ENCODE measurements around the gene TRIM65.
"Not testable (repeated sequence)": the region's sequence is repeated elsewhere in the genome, so short reads cannot be mapped to it uniquely, and the experiment has no call there.

The TRIM65 gene

DNA sequence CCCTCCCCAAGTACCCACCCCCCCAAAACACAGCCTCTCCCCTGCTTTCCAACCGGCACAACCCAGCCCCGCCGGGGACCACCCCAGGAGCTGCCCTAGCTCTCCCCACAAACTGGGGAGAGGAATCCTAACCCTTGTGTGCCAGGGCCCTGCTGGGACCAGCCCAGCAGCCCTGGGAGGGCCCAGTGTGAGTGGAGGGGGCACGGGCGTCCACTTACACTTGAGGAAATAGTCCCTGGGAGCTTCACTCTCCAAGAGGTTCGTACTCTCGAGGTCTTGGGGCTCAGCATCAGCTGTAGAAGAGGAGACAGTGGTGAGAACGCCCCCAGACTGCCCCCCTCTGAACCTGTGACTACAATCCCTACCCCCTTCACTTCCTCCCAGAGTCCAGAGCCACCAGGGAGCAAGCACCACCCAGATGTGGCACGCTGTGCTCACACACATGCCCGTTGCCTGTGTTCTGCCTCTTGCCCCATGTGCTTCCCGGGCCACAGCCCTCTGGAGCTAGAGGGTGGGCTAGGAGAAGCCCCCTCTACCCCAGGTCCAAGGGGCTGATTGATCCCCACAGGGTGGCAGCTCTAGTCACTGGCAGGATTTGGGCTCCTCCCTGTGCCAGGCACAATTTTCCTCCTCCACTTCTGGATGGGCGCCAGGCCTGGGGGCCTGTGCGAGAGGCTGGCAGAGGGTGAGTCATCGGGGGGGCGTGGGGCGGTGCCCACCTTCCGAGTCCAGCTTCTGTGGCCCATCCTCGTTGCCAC is 21.4 kb downstream of the TRIM65 start:
- DNase-seq: no peak

DNA sequence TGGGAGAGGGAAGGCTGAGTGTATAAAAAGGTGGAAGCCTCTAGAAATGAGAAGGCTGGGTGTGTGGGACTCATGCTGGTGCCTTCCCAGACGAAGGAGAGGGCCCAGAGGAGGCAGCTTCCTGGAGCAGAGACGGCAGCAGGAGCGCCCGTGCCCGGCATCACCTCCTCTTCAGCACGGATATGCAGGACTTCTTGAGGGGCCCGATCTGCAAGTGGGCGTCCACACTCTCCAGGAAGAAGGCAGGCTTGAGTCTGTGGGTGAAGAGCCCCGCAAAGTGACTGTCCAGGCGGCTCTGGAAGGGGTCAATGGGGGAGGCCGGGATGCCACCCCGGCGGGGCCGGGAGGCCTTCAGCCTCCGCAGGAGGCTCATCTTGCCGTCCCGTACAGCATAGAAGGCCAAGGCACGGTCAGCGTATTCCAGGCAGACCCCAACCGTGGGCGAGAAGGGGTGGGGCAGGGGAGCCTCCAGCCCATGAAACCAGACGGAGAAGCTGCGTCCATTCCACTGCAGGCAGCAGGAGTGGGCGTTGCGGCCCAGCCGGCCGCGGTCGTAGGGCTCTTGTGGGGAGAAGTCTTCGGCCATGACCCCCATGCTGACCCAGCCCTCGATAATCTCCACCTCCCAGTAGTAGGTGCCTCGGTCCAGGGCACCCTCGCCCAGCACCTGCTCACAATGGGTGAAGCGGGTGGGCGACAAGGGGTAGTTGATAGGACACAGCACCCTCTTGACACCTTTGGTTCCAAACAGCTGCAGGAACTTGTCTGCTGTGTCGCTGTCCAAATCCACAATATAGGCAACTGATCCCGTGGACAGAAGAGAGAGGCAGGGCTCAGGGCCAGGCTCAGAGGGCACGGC is 22.2 kb downstream of the TRIM65 start:
- no peak for DNase-seq

GRCh38 chr17:75873587-75874322 is 23.0 kb downstream of the TRIM65 start:
- DNase-seq: no peak

DNA sequence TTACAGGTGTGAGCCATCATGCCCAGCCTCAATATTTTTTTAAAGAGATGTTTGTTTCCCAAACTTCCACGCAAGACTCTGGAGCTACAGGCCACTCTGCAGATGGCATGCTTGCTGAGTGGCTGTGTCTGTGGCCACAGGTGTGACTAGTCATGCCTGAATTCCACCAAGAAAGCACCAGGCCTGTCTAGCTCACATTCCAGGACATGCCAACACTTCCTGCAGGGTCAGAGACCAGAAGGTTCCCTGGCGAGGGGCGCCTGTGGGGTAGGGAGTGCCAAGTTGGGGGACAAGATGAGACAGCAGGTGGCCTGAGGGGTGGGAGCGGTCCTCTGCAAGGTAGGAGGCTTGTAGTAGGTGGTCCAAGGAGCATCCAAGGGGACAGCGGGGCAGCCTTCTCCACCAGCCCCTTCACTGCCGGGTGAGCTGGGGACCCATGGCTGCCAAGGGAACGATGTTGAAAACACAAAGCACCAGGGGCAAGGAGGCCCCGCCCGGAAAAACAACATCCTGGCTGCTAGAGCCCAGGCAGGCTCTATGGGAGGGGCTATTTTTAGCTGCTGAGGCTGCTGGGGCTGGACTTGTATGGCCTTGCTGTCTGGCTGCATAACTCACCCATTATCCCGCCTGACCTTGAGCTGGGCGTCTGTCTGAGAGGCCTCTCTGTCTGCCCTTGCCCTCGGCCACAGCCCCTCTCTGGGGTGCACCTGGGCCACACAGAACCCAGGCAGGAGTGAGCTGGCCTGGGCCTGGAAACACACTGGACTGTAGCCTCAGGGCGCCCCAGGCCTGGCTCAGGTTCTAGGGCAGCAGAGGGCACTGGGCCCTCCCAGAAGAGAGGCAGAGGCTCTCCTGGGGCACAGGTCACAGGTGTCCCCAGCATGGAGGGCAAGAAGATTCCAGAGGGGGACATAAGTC is 24.1 kb downstream of the TRIM65 start:
- DNase-seq: no peak

DNA sequence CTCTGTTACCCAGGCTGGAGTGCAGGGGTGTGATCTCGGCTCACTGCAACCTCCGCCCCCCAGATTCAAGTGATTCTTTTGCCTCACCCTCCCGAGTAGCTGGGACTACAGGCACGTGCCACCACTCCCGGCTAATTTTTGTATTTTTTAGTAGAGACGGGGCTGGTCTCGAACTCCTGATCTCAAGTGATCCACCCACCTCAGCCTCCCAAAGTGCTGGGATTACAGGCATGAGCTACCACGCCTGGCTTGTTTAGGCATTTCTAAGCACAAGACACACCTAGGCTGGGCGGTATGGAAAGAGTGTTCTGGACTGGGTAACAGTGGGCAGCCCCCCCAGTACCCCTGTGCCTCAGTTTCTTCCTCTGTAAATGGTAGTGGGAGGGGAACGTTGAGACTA is 26.5 kb downstream of the TRIM65 start:
- not testable (repeated sequence) for DNase-seq

GRCh38 chr17:75869282-75870141 is 27.2 kb downstream of the TRIM65 start:
- no peak for DNase-seq

- not testable (repeated sequence) for DNase-seq
Observed at GRCh38 chr17:75868730-75869281, 27.9 kb downstream of the TRIM65 start.

- not testable (repeated sequence) for DNase-seq
Observed at GRCh38 chr17:75865404-75866188, 31.2 kb downstream of the TRIM65 start.

GRCh38 chr17:75864887-75865286 is 31.9 kb downstream of the TRIM65 start:
- DNase-seq: not testable (repeated sequence)

DNA sequence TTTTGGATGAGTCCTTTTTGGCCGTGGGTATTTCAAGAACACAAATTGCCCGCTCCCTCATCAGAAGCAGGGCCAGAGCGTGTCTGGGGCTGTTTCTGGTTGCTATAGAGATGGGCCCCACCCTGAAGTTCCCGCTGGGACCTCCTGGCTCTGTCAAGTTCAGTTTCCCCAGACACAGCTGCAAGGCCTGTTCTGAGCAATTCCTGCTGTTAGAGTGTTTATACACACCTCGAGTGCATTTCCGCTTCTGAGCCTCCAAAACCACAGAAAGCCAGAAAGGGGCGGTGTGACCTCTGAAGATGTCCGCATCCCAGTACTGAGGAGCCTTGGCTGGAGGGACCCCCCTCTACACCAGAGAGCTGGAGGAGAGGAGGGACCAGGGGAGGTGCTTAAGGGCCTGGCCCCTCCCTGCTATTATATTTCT is 32.3 kb downstream of the TRIM65 start:
- DNase-seq: no peak

- DNase-seq: no peak
Observed at GRCh38 chr17:75861927-75862317, 34.8 kb downstream of the TRIM65 start.

- DNase-seq: not testable (repeated sequence)
Observed at GRCh38 chr17:75859358-75859757, 37.4 kb downstream of the TRIM65 start.

DNA sequence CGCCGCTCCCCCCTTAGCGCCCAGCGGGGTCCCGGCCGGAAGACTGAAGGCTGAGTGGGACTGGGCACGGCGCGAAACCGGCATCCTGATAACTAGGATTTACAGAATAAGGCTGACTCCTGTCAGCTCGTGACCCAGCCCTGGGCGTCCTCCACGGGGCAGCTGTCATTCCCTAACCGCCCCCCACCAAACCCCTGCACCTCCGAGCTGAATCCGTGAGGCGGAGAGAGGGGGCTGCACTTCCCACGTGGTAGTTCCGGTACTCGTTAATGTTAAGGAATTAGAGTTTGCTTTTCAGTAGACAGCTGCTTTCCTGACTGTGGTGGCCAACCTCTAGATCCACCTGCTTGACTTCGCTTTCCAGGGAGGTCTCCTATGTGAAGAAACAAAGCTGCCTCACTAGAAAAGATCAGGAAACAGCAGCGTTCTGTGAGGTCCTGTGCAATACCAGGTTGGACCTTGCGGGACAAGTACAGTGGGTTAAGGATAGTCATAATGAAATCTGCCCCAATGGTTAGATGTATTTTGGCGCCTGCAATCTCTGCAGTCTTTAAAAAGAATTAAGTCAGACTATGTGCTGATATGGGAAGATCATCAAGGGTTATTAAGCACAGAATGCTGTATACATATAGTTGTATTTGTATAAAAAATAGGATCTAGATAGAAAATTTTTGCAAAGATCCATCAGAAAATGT is 40.5 kb downstream of the TRIM65 start:
- DNase-seq: peak; percentile 78

GRCh38 chr17:75855310-75856061 is 41.3 kb downstream of the TRIM65 start, which contains the start of gene WBP2:
WBP2 (minus strand) TSS chr17:75855335; CDS start chr17:75855297, 38 bp downstream.
- peak; percentile 100 for DNase-seq

DNA sequence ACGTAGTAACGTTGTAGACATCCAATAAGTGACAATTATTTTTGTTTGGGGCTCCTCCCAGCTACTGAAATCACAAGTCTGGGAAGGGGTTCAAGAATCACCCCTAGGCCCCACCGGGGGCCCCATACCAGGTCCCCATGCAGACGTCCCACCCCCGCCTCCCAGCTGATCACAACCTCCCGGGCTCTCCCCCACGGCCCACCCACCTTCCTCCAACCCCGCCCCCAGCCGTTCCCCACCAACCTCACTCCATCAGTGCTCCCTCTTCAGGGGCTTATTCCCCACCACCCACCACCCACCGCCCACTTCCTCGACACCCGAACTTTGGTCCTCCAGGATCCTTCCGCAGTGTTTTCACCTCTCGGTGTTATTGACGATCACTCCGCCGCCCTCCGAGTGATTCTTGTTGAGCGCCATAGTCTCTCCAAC is 41.9 kb downstream of the TRIM65 start:
- no peak for DNase-seq

- no peak for DNase-seq
Observed at GRCh38 chr17:75854101-75854748, 42.5 kb downstream of the TRIM65 start.

DNA sequence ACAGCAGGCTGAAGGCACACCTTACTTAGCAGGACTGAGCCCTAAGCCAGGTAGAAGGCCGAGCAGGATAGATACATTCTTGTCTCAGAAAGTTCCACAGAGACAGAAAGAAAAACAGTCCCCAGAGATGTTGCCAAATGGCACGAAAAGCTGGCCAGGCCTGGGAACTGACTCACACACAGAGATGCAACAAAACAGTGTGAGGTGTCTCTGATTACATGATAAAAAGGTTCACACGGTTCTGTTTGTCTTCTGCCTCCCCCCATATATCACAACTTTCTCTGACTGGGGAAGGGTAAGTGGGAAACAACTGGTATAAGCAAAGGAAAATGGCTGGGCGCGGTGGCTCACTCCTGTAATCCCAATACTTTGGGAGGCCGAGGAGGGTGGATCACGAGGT is 43.3 kb downstream of the TRIM65 start:
- DNase-seq: no peak

GRCh38 chr17:75851693-75851991 is 45.1 kb downstream of the TRIM65 start:
- DNase-seq: not testable (repeated sequence)
